Mucosa of stomach (tissue), 1 donor: ENCODE results near the gene PPM1A.

Experiments
- H3K27me3 ChIP-seq: one replicate; pipeline ENCODE4 v1.7.0; 2013; ENCODE audit warnings: mild to moderate bottlenecking, low read length; ENCODE audit not compliant: control insufficient read depth, insufficient read depth
- H3K36me3 ChIP-seq: one replicate; pipeline ENCODE4 v1.7.0; 2013; ENCODE audit warnings: low read length; ENCODE audit not compliant: control insufficient read depth, insufficient read depth
- H3K4me1 ChIP-seq: one replicate; pipeline ENCODE4 v1.7.0; 2013; ENCODE audit warnings: mild to moderate bottlenecking, low read length; ENCODE audit not compliant: control insufficient read depth, insufficient read depth
- H3K4me3 ChIP-seq: one replicate; pipeline ENCODE4 v1.7.0; 2013; ENCODE audit warnings: low read length
- H3K9ac ChIP-seq: one replicate; pipeline ENCODE4 v1.7.0; 2013; ENCODE audit warnings: mild to moderate bottlenecking, low read length, moderate library complexity
- H3K9me3 ChIP-seq: one replicate; pipeline ENCODE4 v1.7.0; 2013; ENCODE audit warnings: mild to moderate bottlenecking, low read length, moderate library complexity; ENCODE audit not compliant: control insufficient read depth
- donor health status: Pancreatic carcinoma.

The PPM1A gene

GRCh38 chr14:60248697-60249318 is at the start of gene PPM1A:
PPM1A (plus strand) TSS chr14:60249221; CDS start chr14:60282704, 33,483 bp downstream.
- Histone ChIP-seq H3K36me3 (no peaks in the 10 kb centered on the region), H3K4me1 (peaks cover 37% of the 10 kb centered on the region), H3K9ac (peak within 1 kb of the TSS; percentile 99), H3K27me3 (no peaks in the 10 kb centered on the region), H3K9me3 (no peaks in the 10 kb centered on the region), H3K4me3 (peak within 1 kb of the TSS; percentile 96)

GRCh38 chr14:60199321-60199720 is 49.7 kb upstream of the PPM1A start:
- no peaks in the 10 kb centered on the region for H3K36me3 ChIP-seq
- no peak overlapping the region for H3K4me3 ChIP-seq

DNA sequence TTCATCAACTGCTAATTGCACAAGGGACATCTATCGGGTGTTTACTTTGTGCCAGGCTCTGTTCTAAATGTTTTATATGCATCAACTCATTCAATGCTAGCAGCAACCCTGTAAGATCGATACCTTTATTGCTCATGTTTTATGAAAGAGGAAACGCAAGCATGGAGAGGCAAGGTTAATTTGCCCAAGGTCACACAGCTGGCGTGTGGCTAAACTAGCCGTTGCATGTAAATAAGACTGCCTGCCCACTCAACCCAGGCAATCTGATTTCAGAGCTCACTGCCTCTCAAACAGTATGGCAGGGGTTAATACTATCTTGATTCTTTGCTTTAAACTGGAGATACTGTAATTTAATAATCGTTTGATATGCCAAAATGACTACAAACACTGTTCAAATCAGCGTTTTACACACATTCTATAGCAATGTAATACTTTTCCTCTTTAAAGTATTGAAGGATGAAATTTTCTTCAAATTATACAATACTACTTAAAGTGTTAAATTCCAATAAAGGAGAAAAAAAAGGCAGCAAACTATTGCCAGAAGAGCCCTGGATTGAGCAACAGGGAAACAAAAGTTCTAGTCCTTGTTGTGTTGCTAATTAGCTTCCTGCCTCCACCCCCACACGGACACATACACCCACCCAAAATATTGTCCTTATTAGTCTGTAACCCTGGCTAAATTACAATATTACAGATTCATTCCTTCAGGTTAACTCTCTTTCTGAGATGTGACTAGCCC is 44.7 kb upstream of the PPM1A start:
- Histone ChIP-seq H3K9me3 (no peaks in the 10 kb centered on the region), H3K9ac (no peak overlapping the region), H3K27me3 (no peaks in the 10 kb centered on the region), H3K36me3 (no peaks in the 10 kb centered on the region), H3K4me3 (no peak overlapping the region), H3K4me1 (no peaks in the 10 kb centered on the region)

More at GRCh38 chr14:60199321-60199720, 49.7 kb upstream of the PPM1A start:
- Histone ChIP-seq H3K9me3 (no peaks in the 10 kb centered on the region), H3K4me1 (no peaks in the 10 kb centered on the region), H3K27me3 (no peaks in the 10 kb centered on the region), H3K9ac (no peak overlapping the region)

- H3K36me3 ChIP-seq: no peaks in the 10 kb centered on the region
- H3K27me3 ChIP-seq: no peaks in the 10 kb centered on the region
- no peak overlapping the region for H3K9ac ChIP-seq
Measured at GRCh38 chr14:60204843-60205774, 43.9 kb upstream of the PPM1A start.

DNA sequence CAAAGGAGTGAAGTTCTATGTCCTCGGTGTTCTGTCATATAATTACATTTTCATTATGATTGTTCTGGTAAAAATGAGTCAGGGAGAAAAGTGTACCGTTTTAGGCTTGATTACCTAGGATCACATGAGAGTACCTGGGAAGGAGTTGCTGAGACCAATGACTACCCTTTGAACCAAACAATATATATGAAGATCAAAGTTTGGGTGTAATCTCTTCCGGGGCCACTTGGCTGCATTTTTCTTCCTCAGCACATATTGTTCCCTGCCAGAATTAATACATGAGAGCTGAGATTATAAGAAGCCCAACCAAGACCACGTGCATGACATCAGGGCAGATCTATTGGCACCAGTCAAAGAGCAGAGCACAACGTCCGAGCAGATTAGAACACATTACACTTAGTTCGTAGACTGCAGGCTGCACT is 42.8 kb upstream of the PPM1A start:
- Histone ChIP-seq H3K9ac (no peak overlapping the region), H3K27me3 (no peaks in the 10 kb centered on the region), H3K36me3 (no peaks in the 10 kb centered on the region), H3K9me3 (no peaks in the 10 kb centered on the region), H3K4me3 (no peak overlapping the region), H3K4me1 (no peaks in the 10 kb centered on the region)

More at GRCh38 chr14:60204843-60205774, 43.9 kb upstream of the PPM1A start:
- no peak overlapping the region for H3K4me3 ChIP-seq
- H3K4me1 ChIP-seq: no peaks in the 10 kb centered on the region
- H3K9me3 ChIP-seq: no peaks in the 10 kb centered on the region

GRCh38 chr14:60206837-60207533 is 42.0 kb upstream of the PPM1A start:
- Histone ChIP-seq H3K4me1 (no peaks in the 10 kb centered on the region), H3K36me3 (no peaks in the 10 kb centered on the region), H3K9me3 (no peaks in the 10 kb centered on the region), H3K9ac (no peak overlapping the region), H3K4me3 (no peak overlapping the region), H3K27me3 (no peaks in the 10 kb centered on the region)

GRCh38 chr14:60210703-60211102 is 38.3 kb upstream of the PPM1A start:
- Histone ChIP-seq H3K4me3 (no peak overlapping the region), H3K4me1 (no peaks in the 10 kb centered on the region), H3K9me3 (no peaks in the 10 kb centered on the region), H3K9ac (no peak overlapping the region), H3K27me3 (no peaks in the 10 kb centered on the region), H3K36me3 (no peaks in the 10 kb centered on the region)

DNA sequence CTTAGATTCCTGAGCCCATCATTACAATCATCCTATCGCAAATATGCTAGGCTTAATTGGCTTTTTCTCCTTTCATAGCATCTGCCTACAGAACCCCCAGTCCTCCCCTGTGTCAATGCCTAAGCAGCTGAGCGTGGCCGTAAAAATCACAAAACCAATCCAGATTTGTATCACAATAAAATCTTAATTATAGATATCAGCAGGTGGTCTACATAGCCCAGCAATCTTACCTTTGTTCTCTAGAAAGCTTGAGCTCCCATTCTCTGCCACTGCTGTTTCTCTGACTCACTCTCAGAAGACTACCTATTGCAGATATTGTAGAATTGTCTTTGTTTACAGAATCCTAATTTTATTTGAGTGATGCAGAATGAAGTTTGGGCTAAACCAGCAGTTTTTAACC is 37.9 kb upstream of the PPM1A start:
- Histone ChIP-seq H3K36me3 (no peaks in the 10 kb centered on the region), H3K9ac (no peak overlapping the region), H3K27me3 (no peaks in the 10 kb centered on the region), H3K4me3 (no peak overlapping the region), H3K4me1 (no peaks in the 10 kb centered on the region), H3K9me3 (no peaks in the 10 kb centered on the region)

- Histone ChIP-seq H3K9me3 (no peaks in the 10 kb centered on the region), H3K4me3 (no peak overlapping the region), H3K4me1 (no peaks in the 10 kb centered on the region), H3K9ac (no peak overlapping the region), H3K36me3 (no peaks in the 10 kb centered on the region), H3K27me3 (no peaks in the 10 kb centered on the region)
Measured at GRCh38 chr14:60212503-60213371, 36.3 kb upstream of the PPM1A start.

- Histone ChIP-seq H3K36me3 (no peaks in the 10 kb centered on the region), H3K4me3 (no peak overlapping the region), H3K4me1 (no peaks in the 10 kb centered on the region), H3K9me3 (no peaks in the 10 kb centered on the region), H3K9ac (no peak overlapping the region), H3K27me3 (no peaks in the 10 kb centered on the region)
Measured at GRCh38 chr14:60214003-60214402, 35.0 kb upstream of the PPM1A start.
